Measurements from ENCODE around the gene TMEM255A. TPM values are rescaled to one million over a fixed set of nuclear protein-coding genes. Genes with fewer than 3 reads are reported as not detected.

TMEM255A gene
- total and polyA plus RNA-seq, 2 experiments from 2014 or later, result 0.21 to 0.28 TPM

- no peaks in the 10 kb centered on the region for H4K20me1 ChIP-seq (replicated peaks; ENCODE audit: insufficient read depth)
- no peak for DNase-seq (ENCODE audit: low spot score)
- TF ChIP-seq ETS1 (IDR thresholded peaks at IDR 0.05) (no peak), REST (IDR thresholded peaks at IDR 0.05; ENCODE audit: unreplicated experiment) (no peak)
- no peaks in the 10 kb centered on the region for H3K79me2 ChIP-seq (replicated peaks; ENCODE audit: insufficient read depth)
- no peaks in the 10 kb centered on the region for H3K4me1 ChIP-seq (ENCODE audit: insufficient read depth)
- H3K27me3 Mint-ChIP-seq (ENCODE audit: insufficient read depth, low read depth, poor library complexity), result peaks cover 9% of the 10 kb centered on the region
- no peak overlapping the region for H3K4me3 Mint-ChIP-seq
- H3K36me3 Mint-ChIP-seq (ENCODE audit: low read depth), result no peaks in the 10 kb centered on the region
- H3K36me3 ChIP-seq (ENCODE audit: insufficient read depth), result no peaks in the 10 kb centered on the region
- no peak for ATAC-seq
- no peak overlapping the region for H3K4me3 ChIP-seq
- H3K4me2 ChIP-seq, result no peak overlapping the region
- H3K27me3 ChIP-seq (ENCODE audit: insufficient read depth), result peaks cover 29% of the 10 kb centered on the region
- H3K27ac ChIP-seq (ENCODE audit: low read depth), result no peak overlapping the region
- H2AFZ ChIP-seq, result no peak overlapping the region
- no peaks in the 10 kb centered on the region for H3K9me2 ChIP-seq (ENCODE audit: insufficient read depth)
- no peaks in the 10 kb centered on the region for H3K4me1 Mint-ChIP-seq
- H3K9me3 Mint-ChIP-seq, result no peaks in the 10 kb centered on the region
- H3F3A ChIP-seq (replicated peaks; ENCODE audit: low read depth), result no peaks in the 10 kb centered on the region
- no peak overlapping the region for H3K27ac Mint-ChIP-seq
Measured at GRCh38 chrX:120318411-120318810, 7.2 kb upstream of the TMEM255A start.

- H2AFZ ChIP-seq, result no peak overlapping the region
- no peaks in the 10 kb centered on the region for H4K20me1 ChIP-seq (replicated peaks; ENCODE audit: insufficient read depth)
- H3K9me3 Mint-ChIP-seq, result no peaks in the 10 kb centered on the region
- no peak overlapping the region for H3K4me3 Mint-ChIP-seq
- no peaks in the 10 kb centered on the region for H3K4me1 Mint-ChIP-seq
- H3K36me3 Mint-ChIP-seq (ENCODE audit: low read depth), result no peaks in the 10 kb centered on the region
- H3K27me3 ChIP-seq (ENCODE audit: insufficient read depth), result peaks cover 45% of the 10 kb centered on the region
- no peaks in the 10 kb centered on the region for H3K36me3 ChIP-seq (ENCODE audit: insufficient read depth)
- peaks cover 20% of the 10 kb centered on the region for H3K27me3 Mint-ChIP-seq (ENCODE audit: insufficient read depth, low read depth, poor library complexity)
- no peak overlapping the region for H3K27ac Mint-ChIP-seq
- DNase-seq (ENCODE audit: low spot score), result no peak
- no peak overlapping the region for H3K4me2 ChIP-seq
- no peaks in the 10 kb centered on the region for H3F3A ChIP-seq (replicated peaks; ENCODE audit: low read depth)
- ATAC-seq, result no peak
- H3K79me2 ChIP-seq (replicated peaks; ENCODE audit: insufficient read depth), result no peaks in the 10 kb centered on the region
- H3K9me2 ChIP-seq (ENCODE audit: insufficient read depth), result no peaks in the 10 kb centered on the region
- no peaks in the 10 kb centered on the region for H3K4me1 ChIP-seq (ENCODE audit: insufficient read depth)
- no peak overlapping the region for H3K27ac ChIP-seq (ENCODE audit: low read depth)
- no peak overlapping the region for H3K4me3 ChIP-seq
- TF ChIP-seq, protein P1, sequence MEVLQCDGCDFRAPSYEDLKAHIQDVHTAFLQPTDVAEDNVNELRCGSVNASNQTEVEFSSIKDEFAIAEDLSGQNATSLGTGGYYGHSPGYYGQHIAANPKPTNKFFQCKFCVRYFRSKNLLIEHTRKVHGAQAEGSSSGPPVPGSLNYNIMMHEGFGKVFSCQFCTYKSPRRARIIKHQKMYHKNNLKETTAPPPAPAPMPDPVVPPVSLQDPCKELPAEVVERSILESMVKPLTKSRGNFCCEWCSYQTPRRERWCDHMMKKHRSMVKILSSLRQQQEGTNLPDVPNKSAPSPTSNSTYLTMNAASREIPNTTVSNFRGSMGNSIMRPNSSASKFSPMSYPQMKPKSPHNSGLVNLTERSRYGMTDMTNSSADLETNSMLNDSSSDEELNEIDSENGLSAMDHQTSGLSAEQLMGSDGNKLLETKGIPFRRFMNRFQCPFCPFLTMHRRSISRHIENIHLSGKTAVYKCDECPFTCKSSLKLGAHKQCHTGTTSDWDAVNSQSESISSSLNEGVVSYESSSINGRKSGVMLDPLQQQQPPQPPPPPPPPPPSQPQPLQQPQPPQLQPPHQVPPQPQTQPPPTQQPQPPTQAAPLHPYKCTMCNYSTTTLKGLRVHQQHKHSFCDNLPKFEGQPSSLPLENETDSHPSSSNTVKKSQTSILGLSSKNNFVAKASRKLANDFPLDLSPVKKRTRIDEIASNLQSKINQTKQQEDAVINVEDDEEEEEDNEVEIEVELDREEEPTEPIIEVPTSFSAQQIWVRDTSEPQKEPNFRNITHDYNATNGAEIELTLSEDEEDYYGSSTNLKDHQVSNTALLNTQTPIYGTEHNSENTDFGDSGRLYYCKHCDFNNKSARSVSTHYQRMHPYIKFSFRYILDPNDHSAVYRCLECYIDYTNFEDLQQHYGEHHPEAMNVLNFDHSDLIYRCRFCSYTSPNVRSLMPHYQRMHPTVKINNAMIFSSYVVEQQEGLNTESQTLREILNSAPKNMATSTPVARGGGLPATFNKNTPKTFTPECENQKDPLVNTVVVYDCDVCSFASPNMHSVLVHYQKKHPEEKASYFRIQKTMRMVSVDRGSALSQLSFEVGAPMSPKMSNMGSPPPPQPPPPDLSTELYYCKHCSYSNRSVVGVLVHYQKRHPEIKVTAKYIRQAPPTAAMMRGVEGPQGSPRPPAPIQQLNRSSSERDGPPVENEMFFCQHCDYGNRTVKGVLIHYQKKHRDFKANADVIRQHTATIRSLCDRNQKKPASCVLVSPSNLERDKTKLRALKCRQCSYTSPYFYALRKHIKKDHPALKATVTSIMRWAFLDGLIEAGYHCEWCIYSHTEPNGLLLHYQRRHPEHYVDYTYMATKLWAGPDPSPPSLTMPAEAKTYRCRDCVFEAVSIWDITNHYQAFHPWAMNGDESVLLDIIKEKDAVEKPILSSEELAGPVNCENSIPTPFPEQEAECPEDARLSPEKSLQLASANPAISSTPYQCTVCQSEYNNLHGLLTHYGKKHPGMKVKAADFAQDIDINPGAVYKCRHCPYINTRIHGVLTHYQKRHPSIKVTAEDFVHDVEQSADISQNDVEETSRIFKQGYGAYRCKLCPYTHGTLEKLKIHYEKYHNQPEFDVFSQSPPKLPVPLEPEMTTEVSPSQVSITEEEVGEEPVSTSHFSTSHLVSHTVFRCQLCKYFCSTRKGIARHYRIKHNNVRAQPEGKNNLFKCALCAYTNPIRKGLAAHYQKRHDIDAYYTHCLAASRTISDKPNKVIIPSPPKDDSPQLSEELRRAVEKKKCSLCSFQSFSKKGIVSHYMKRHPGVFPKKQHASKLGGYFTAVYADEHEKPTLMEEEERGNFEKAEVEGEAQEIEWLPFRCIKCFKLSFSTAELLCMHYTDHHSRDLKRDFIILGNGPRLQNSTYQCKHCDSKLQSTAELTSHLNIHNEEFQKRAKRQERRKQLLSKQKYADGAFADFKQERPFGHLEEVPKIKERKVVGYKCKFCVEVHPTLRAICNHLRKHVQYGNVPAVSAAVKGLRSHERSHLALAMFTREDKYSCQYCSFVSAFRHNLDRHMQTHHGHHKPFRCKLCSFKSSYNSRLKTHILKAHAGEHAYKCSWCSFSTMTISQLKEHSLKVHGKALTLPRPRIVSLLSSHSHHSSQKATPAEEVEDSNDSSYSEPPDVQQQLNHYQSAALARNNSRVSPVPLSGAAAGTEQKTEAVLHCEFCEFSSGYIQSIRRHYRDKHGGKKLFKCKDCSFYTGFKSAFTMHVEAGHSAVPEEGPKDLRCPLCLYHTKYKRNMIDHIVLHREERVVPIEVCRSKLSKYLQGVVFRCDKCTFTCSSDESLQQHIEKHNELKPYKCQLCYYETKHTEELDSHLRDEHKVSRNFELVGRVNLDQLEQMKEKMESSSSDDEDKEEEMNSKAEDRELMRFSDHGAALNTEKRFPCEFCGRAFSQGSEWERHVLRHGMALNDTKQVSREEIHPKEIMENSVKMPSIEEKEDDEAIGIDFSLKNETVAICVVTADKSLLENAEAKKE (CRISPR knock-in tag; IDR thresholded peaks at IDR 0.05), result no peak
- TF ChIP-seq, protein P2, sequence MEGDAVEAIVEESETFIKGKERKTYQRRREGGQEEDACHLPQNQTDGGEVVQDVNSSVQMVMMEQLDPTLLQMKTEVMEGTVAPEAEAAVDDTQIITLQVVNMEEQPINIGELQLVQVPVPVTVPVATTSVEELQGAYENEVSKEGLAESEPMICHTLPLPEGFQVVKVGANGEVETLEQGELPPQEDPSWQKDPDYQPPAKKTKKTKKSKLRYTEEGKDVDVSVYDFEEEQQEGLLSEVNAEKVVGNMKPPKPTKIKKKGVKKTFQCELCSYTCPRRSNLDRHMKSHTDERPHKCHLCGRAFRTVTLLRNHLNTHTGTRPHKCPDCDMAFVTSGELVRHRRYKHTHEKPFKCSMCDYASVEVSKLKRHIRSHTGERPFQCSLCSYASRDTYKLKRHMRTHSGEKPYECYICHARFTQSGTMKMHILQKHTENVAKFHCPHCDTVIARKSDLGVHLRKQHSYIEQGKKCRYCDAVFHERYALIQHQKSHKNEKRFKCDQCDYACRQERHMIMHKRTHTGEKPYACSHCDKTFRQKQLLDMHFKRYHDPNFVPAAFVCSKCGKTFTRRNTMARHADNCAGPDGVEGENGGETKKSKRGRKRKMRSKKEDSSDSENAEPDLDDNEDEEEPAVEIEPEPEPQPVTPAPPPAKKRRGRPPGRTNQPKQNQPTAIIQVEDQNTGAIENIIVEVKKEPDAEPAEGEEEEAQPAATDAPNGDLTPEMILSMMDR (conservative IDR thresholded peaks at IDR 0.05; ENCODE audit: low read depth in 2 of 2), result no peak
Measured at GRCh38 chrX:120316587-120317283, 5.5 kb upstream of the TMEM255A start.
